ENCODE data around the gene RIMS1.
"Not testable (repeated sequence)": the region's sequence is repeated elsewhere in the genome, so short reads cannot be mapped to it uniquely, and the experiment has no call there.

DNA sequence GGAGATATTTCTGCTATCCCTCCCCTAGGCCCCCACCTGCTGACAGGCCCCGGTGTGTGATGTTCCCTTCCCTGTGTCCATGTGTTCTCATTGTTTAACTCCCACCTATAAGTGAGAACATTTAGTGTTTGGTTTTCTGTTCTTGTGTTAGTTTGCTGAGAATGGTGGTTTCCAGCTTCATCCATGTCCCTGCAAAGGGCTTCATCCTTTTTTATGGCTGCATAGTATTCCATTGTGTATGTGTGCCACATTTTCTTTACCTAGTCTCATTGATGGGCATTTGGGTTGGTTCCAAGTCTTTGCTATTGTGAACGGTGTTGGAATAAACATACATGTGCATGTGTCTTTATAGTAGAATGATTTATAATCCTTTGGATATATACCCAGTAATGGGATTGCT, 448.9 kb downstream of the RIMS1 start:
- TF ChIP-seq SP1 (CRISPR knock-in tag; IDR thresholded peaks at IDR 0.05); RBM39 (optimal IDR thresholded peaks at IDR 0.05; ENCODE audit: low read depth, low read length): not testable (repeated sequence)
- TF ChIP-seq, protein P1, sequence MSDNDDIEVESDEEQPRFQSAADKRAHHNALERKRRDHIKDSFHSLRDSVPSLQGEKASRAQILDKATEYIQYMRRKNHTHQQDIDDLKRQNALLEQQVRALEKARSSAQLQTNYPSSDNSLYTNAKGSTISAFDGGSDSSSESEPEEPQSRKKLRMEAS (CRISPR knock-in tag; IDR thresholded peaks at IDR 0.05) = not testable (repeated sequence)
